HG03460 (cell line): ENCODE results near the gene MEF2A.

Experiments
- ATAC-seq: cut with Tn5 transposase; IDR thresholded peaks from one replicate; pipeline ENCODE4 v1.9.1; 2021; ENCODE audit not compliant: unreplicated experiment

MEF2A gene

DNA sequence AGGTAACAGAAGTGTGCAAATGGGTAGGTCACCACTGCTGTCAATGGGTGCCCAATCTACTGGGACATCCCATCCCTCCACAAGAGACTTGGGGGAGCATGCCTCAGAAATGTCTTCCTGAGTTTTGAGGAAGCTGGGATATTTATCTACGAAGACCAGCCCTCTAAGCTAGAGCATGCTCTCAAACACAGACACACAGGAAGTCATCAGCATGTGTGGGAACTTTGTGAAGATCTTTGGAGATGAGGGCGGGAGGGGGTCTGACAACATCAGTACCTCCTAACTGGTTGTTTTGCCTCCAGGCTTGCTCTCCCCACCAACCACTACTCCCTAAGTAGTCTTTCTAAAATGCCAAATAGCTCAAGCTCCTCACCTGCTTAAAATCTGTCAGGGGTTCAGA lies 3.5 kb upstream of the MEF2A start:
- ATAC-seq: no peak

DNA sequence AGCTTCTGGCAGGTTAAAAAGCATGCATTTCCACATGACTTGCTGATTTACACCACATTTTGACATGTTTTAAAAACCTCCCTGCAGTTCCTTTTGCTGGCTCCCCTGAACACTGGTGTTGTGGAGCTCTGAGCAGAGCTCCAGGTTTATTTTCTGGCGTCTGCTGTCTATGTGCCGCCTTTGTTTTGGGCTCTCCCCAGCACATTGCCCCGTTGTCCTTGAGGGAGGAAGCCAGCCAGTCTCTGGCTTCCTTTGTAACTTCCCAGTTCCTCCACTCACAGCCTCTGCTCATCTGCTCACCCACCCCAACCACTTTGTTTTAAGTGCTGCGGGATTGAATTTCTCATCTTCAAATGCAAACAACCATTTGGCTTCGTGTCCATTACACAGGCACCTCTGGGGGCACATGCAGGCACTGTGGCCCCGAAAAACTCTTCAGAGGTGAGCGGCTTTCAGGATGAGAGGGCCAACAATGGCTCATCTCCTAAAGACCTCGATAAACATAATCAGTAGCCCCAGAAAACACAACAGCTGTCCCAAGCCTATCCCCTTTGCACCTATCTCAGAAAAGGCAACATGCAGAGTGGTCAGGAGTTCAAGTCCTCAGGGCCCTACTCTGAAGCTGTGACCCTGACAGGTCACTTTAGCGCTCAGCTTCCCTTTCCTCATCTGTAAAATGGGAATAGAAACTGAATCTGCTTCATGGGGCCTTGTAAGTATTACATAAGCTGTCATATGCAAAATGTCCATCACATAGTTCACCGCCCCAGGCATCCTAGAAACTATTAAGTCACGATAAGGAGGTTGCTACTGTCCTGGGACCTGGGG lies 1.3 kb upstream of the MEF2A start:
- peak; percentile 28 for ATAC-seq

DNA sequence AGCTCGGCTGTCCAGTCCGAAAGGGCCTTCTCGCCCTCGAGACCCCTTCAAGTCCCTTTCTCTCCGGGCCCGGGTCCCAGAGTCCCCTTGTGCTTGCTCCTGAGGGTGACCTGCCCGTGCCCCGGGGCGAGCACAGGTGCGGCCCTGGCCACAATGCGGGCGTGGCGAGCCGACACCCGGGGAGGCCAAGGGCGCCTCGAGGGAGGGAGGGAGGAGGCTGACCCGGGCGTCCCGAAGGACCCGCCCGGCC lies 810 bp upstream of the MEF2A start:
- ATAC-seq: no peak

DNA sequence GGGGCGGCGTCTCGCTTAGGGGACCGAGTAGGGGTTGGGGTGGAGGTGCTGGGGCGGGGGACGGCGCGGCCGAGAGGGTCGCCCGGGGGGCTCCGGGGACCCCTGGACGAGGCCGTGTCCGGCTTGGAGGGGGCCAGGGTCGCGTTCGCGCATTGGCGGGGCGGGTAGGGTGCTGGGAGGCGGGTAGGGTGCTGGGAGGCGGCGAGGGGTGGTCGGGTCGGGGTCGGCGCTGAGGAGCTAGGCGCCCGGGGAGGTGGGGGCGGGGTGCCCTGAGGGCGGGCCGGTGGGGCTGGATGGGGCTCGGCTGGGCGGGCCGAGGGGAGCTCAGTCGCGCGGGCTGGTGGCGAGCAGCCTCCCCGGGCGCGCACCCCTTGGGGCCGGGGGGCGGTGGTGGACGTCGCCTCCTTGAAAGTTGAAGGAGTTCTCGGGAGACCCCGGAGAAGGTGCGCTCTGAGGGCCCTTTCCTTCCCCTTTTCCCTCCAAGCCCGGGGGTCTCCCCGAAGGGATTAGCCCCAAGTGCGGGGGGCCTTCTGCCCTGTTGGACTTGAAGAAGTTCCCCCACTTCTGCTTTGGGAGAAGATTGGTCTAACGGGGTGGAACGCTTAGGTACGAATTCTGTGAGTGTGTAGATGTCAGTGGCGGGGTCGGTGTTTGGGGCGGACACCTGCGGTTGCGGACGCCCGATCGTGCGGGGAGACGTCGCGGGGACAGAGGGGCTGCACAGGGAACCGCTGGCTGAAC lies 543 bp downstream of the MEF2A start:
- no peak for ATAC-seq

DNA sequence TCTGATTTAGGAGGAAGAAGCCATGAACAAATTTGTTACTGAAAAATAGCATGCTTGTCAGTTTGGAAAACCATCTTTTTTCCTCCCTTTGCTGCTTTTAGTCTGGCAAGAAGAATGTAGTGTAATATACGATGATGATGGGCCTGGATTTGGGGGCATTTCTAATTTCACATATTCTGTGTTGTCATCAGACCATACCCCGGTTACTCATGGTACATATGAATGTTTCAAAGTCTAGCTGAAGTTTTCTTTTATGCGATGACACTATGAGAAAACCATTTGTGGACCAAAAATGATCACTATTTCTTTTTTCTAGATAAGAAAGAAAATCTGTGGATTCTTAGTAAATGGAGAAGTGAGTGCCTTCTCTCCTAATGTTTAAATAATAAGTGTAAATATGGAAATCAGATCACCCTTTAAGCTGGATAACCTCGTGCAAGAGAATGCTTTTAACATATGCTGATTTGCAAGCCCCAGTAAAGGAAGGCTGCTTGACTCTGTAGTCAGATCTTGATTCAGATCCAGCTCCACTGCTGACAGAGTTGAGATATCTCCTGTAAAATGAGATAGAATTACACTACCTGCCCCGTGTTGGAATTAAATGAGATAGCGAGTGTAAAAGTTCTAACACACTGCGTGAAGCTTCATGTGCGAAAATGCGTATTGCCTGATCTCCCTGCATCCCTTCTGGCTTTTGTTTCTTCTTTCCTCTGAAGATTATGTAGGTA lies 3.0 kb downstream of the MEF2A start:
- ATAC-seq: no peak

DNA sequence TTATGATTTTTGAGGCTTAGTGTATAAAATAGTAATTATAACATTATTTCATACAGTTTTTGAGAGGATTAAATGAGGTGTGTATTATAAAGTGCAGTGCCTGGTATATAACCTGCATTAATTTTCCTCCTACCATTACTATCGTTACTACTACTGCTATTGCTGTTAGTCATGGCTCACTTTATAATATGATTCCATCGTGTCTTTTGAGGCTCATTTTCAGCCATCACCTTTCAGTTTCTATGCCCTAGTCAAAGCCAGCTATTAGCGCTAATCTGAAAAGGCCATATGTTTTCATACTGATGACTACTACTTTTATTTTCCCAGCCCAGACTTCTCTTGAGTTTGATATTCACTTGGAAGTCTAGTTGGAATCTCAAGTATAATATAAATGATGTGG lies 5.5 kb downstream of the MEF2A start:
- ATAC-seq: no peak

DNA sequence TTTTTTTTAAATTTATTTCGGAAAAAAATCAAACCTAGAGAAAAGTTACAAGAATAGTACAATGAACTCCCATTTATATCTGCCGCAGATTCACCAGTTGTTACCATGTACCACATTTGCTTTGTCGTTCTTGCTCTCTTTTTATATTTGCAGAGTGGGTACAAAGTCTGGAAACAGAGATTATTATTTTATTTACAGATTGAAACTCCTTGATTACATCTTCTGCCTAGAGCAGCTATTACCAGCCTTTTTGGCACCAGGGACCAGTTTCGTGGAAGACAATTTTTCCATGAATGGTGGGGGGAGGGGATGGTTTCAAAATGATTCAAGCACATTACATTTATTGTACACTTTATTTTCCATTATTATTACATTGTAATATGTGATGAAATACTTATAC lies 8.3 kb downstream of the MEF2A start:
- ATAC-seq: no peak

DNA sequence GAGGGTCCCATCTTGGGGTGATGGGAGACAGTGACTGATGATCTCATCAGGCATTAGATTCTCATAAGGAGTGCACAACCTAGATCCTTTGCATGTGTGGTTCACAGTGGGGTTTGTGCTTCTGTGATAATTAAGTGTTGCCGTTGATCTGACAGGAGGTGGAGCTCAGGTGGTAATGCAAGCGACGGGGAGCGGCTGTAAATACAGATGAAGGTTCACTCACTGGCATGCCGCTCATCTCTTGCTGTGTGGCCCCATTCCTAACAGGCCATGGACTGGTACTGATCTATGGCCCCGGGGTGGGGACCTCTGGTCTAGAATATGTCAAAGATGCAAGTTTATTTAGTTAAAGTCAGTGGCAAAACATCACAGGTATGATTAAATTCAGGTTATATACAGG lies 8.7 kb downstream of the MEF2A start:
- no peak for ATAC-seq

DNA sequence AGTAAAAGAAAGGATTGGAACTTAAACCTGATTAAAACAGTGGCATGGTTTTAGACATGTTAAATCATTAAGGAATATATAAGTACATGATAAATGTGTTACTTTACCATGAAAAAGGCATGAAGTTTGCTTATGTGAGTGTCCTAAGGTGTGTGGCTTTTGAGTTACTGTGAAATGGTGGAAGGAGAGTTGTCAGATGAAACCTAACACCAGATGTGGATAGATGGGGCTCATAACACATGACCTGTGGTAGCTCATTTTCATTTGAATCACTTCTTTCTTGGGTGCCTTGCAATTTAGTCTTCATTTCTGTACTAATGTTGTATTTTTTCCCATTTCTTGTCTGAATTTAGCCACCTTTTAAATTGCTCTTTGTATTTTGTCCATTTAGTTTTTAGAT lies 13.0 kb downstream of the MEF2A start:
- ATAC-seq: no peak

DNA sequence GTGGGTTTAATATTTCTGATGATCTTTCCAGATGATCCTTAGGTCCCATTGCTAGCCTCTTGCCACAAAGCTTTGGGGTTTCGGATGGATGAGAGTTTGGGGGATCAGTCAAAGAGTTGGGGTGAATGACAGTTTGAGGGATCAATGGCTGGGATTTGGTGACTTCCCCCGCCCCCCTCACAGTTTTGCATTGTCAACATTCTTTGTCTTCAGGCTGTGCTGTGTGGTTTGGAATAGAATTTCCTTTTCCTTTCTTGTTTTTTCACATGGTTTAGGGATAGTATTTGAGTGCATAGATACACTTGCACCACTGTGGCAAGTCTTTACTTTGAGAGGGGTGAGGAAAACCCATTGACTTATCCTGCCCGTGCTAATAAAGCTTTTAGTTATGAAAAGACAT lies 14.3 kb downstream of the MEF2A start:
- no peak for ATAC-seq

DNA sequence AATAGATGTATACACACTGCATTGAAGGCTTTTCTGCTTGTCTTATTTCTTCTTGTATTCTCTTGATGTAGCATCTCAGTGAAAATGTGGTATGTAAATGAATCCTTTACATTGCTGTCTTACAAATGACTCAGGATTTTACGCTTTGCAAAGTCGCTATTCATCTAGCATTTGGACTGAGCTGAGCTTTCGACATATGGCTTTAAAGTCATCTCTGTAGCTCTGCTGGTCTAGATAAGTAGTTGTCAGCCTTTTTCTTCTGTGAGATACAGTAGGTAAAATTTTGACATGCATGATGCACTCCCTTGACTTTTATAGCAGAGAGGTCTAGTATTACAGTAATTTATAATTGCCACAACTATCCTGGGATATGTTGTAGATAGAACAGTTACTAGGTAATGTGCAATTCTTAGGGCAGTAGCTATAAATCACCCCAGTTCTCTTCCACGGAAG lies 16.8 kb downstream of the MEF2A start:
- ATAC-seq: no peak

DNA sequence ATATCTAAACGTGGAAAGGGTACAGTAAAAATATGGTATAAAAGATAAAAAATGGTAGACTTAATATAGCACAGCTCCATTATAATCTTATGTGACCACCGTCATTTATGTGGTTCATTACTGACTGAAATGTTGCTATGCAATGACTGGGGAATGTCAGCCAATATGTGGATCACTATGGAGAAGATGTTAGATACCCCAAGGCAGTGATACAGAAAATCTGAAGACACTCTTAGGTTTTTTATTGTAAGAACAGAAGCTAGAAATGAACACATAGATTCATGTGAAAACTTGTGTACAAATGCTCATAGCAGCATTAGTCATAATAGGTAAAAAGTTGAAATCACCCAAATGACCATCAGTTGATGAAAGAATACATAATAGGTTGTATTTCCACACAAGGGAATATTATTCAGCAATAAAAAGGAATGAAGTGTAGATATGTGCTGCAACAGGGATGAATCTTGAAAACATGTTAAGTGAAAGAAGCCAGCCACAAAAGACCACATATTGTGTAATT lies 18.4 kb downstream of the MEF2A start:
- no peak for ATAC-seq

DNA sequence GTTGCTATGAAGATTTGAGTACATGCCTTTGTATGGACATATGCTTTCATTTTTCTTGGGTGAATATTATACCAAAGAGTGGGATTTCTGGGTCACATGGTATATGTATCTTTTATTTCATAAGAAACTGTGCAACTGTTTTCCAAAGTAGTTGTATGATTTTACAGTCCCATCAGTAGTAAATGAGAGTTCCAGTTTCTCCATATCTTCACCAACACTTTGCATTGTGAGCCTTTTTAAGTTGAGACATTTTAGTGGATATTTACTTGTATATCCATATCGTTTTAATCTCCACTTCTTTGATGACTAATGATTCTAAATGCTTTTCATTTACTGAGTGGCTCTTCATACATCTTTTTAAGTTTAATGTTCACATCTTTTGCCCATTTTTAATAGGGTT lies 20.3 kb downstream of the MEF2A start:
- no peak for ATAC-seq

DNA sequence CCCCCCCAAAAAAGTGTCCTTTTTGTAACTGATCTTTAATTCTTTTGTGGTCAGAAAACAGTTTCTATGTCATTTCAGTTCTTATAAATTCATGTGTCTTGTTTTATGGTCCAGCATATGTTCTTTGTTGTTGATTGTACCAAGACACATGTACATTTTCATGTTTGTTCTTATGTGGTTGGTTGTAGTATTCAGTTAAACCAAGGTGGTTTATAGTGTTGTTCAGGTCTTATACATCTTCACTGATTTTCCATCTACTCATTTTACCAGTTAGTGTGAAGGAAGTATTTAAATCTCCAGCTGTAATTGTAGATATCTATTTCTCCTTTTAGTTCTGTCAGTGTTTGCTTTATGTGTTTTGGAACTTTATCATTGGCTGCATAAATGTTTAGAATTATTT lies 24.0 kb downstream of the MEF2A start:
- no peak for ATAC-seq

DNA sequence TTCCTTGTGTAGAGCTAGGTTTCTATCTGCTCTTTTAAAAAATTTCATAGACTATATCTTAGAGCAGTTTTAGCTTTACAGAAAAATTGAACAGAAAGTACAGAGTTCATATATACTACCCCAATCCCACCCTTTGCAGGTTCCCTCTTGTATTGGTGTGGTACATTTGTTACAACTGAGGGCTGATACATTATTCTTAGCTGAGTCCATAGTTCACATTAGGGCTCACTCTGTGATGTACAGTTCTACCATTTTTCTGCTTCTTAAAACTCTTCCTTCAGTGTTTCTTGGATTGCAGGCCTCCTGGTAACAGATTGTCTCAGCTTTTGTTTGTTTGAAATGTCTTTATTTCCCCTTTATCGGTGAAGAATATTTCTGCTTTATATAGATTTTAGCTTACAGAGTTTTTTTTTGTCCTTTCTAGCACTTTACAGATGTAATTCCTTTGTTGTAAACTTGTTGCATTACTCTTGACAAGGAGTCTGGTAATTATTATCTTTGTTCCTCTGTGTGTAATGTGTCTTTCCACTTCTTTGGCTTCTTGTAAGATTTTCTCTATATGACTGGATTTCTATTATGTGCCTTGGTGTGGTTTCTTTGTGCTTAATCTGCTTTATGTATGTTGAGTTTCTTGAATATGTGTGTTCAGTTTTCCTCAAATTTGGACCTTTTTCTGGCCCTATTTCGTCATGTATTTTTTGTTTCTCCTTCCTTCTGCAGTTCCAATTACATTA lies 25.3 kb downstream of the MEF2A start:
- no peak for ATAC-seq

DNA sequence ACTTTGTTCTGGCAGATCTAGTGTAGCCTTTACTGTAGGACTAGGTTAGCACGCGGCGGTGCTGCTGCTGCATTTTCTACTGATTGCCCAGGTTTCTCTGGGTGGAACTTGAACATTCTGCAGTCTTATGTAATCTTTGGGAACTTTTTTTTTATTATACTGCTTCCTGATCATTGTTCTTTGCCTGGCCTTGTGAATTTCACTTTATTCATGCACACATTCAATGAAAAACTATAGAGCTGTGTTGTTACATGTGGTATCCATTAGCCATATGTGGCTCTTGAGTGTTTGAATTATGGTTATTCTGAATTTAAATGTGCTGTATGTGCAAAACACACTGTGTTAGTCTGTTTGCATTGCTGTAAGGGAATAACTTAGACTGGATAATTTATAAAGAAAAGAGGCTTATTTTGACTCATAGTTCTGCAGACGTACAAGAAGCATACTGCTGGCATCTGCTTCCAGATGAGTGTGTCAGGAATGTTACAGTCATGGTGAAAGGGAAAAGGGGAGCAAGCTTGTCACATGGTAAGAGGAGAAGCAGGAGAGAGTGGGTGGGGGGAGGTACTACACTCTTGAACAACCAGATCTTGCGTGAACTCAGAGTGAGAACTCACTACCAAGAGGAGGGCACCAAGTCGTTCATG lies 26.5 kb downstream of the MEF2A start:
- ATAC-seq: no peak

DNA sequence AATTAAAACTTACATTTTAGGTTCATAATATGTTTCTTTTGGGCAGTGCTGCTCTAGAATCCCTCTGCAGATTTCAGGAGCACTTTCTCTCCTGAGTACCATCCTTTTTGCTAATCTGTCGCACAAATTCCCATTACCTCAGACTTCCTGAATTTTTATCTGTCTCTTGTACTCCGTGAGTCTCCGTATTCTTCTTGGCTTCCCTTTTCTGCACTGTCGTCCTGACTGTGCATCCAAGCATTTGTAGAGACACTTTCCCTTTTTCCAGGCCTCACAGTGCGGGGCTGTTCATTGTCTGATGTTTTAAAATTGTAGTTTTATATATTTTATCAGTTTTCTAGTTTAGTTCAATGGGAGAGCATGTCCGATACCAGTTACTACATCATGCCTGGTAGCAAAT lies 27.3 kb downstream of the MEF2A start:
- no peak for ATAC-seq

DNA sequence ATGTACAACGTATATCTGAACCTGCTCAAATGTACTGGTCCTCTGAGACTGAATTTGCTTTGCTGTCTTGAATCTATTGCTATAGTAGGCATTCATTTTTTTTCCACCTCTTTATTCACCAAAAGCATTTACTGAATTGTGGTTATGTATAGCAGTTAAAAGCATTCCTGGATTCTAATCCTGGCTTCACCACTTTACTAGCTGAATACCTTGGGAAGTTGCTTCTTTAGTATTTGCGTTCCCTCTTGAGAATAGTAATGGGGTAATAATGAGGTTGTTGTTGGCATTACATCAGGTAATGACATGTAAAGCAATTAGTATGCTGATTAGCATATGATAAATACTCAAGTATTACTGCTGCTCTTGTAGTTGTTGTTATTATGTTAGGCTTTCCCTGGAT lies 29.1 kb downstream of the MEF2A start:
- ATAC-seq: no peak

DNA sequence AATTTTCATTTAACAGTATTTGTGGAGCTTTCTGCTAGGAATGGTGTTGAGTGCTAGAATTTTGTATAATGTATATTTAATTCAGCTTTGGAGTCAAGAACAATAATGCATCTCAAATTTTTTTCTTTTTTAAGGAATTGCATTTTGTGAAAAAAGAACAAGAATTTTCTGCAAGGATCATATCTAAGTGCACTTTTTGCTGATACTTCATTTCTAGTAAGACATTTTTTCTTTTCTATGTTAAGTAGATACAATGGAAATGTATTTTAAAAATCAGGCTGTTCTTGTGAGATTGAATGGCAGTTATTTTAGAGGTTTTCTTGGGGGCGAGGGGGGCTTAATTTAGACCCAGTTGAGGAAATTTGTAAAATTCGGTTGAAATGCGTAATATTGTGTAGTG lies 32.5 kb downstream of the MEF2A start:
- ATAC-seq: no peak

DNA sequence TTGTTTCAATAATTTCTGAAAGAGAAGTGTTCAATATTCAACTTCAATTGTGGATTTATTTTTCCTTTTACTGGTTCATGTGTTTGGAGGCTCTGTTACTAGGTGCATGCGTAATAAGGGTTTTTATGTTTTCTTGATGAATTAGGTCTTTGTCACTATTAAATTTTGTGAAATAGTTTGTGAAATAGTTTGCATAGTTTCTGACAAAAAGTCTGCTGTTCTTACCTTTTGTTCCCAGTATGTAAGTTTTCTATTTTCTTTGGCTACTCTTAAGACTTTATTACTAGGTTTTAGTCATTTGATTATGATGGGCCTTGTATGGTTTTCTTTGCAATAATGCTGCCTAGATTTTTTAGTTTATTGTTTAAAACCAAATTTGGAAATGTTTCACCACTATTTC lies 38.0 kb downstream of the MEF2A start:
- ATAC-seq: no peak

DNA sequence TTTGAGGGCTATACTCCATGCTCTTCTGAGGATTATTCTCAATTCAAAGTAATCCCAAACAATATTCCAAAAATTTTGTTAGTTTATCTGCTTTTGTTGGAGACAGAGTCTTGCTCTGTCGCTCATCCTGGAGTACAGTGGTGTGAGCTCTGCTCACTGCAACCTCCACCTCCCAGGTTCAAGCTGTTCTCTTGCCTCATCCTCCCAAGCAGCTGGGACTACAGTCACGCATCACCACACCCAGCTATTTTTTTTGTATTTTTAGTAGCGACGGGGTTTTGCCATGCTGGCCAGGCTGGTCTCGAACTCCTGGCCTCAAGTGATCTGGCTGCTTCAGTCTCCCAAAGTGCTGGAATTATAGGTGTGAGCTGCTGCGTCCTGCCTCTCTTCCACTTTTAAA lies 39.1 kb downstream of the MEF2A start:
- no peak for ATAC-seq
